Measurements from ENCODE around the gene LILRB5. TPM values are rescaled to one million over a fixed set of nuclear protein-coding genes. Genes with fewer than 3 reads are reported as not detected.

Gene LILRB5
- total and polyA plus RNA-seq, 2 of the 8 experiments (the other 6 are each of a cell fraction or from before 2014, with no cell fraction given), result 0.05 TPM; not detected in 1

GRCh38 chr19:54203151-54203611, 53.9 kb downstream of the LILRB5 start (continued):
- TF ChIP-seq CHD7 (IDR thresholded peaks at IDR 0.05; ENCODE audit: insufficient replicate concordance, low read length) (no peak), POLR2A (IDR thresholded peaks at IDR 0.05; ENCODE audit: control extremely low read depth in 1 of 2, low read depth in 2 of 2, low read length in 2 of 2) (peak in 1 of 2 experiments; percentile 73; a peak in 2 of 3 replicates), NRF1 (IDR thresholded peaks at IDR 0.05; ENCODE audit: low read depth, low read length) (no peak), POLR2AphosphoS5 (IDR thresholded peaks at IDR 0.05; ENCODE audit: low read depth, low read length) (peak; percentile 56), CBX5 (IDR thresholded peaks at IDR 0.05; ENCODE audit: low read depth, low read length) (no peak)

Measured in H1 (cell line).